Upper lobe of right lung (tissue), 1 donor: ENCODE results near the gene LDLRAD3. TPM values are rescaled to one million over a fixed set of nuclear protein-coding genes. Genes with fewer than 3 reads are reported as not detected.

Experiments used
- ATAC-seq: fragments of 200-7000 bp; cut with Tn5 transposase; one replicate; pipeline ENCODE4 v1.9.1; 2020; ENCODE audit warnings: mild to moderate bottlenecking, moderate library complexity
- DNase-seq: peaks from one replicate; pipeline ENCODE4 v3.0.0-alpha.2; 2020
- H3K27ac ChIP-seq: fragments of 200-600 bp; one replicate; pipeline ENCODE4 v1.8.0; 2022
- H3K27me3 ChIP-seq: fragments of 200-600 bp; one replicate; pipeline ENCODE4 v1.8.0; 2022; ENCODE audit warnings: mild to moderate bottlenecking
- H3K36me3 ChIP-seq: fragments of 200-600 bp; one replicate; pipeline ENCODE4 v1.8.0; 2022
- H3K4me1 ChIP-seq: fragments of 200-600 bp; one replicate; pipeline ENCODE4 v1.8.0; 2022
- H3K4me3 ChIP-seq: fragments of 200-600 bp; one replicate; pipeline ENCODE4 v1.8.0; 2022; ENCODE audit warnings: mild to moderate bottlenecking
- H3K9me3 ChIP-seq: fragments of 200-600 bp; one replicate; pipeline ENCODE4 v1.8.0; 2022
- CTCF ChIP-seq: fragments of 200-600 bp; IDR thresholded peaks from one replicate; pipeline ENCODE4 v1.8.0; 2022; ENCODE audit warnings: antibody characterized with exemption
- intact Hi-C: fragments of 100-400 bp; cut with DNase I; formaldehyde crosslinking; loops from one replicate; pipeline ENCODE4 v1.11.0; 2022
- total RNA-seq: library from RNA; stranded (reverse); fragmentation: NEBNext Ultra II Directional; extraction: Animal tissue kit (Norgen Biotek cat#: 25700); gene quantifications from one replicate; pipeline ENCODE4 v1.2.1, GENCODE V29; 2021
- donor health status: DM: no; HTN: yes; CAD: no; lungs with severe emphysema.

The LDLRAD3 gene
- total RNA-seq, 1 donor from 2014 or later, result 7.9 TPM

GRCh38 chr11:36126678-36127077, 182.8 kb downstream of the LDLRAD3 start:
- Histone ChIP-seq H3K27me3 (no peaks in the 10 kb centered on the region), H3K36me3 (no peaks in the 10 kb centered on the region), H3K4me3 (no peak overlapping the region), H3K27ac (no peak overlapping the region), H3K4me1 (no peaks in the 10 kb centered on the region), H3K9me3 (no peaks in the 10 kb centered on the region)
- ATAC-seq (no peak), DNase-seq (no peak)
- intact Hi-C loops, result no loop called here
- no peak for TF ChIP-seq CTCF

GRCh38 chr11:36127550-36127949, 183.7 kb downstream of the LDLRAD3 start:
- no peak for ATAC-seq

GRCh38 chr11:36129955-36130354, 186.1 kb downstream of the LDLRAD3 start:
- Histone ChIP-seq H3K27me3 (no peaks in the 10 kb centered on the region), H3K4me3 (no peak overlapping the region), H3K9me3 (no peaks in the 10 kb centered on the region), H3K36me3 (no peaks in the 10 kb centered on the region), H3K4me1 (no peaks in the 10 kb centered on the region), H3K27ac (no peak overlapping the region)
- TF ChIP-seq CTCF, result no peak
- ATAC-seq, result no peak
- no peak for DNase-seq
- intact Hi-C loops, result no loop called here

More at GRCh38 chr11:36127550-36127949, 183.7 kb downstream of the LDLRAD3 start:
- Histone ChIP-seq H3K4me3 (no peak overlapping the region), H3K27me3 (no peaks in the 10 kb centered on the region), H3K4me1 (no peaks in the 10 kb centered on the region), H3K27ac (no peak overlapping the region), H3K36me3 (no peaks in the 10 kb centered on the region), H3K9me3 (no peaks in the 10 kb centered on the region)
- intact Hi-C loops, result no loop called here
- DNase-seq, result no peak
- TF ChIP-seq CTCF, result no peak

GRCh38 chr11:36130401-36130800, 186.5 kb downstream of the LDLRAD3 start:
- DNase-seq, result no peak
- ATAC-seq, result no peak
- intact Hi-C loops, result no loop called here
- no peak overlapping the region for H3K27ac ChIP-seq
- H3K27me3 ChIP-seq, result no peaks in the 10 kb centered on the region
- H3K9me3 ChIP-seq, result no peaks in the 10 kb centered on the region
- H3K4me3 ChIP-seq, result no peak overlapping the region
- no peaks in the 10 kb centered on the region for H3K36me3 ChIP-seq
- no peaks in the 10 kb centered on the region for H3K4me1 ChIP-seq
- TF ChIP-seq CTCF, result no peak

- peak; percentile 69 for TF ChIP-seq CTCF
- Histone ChIP-seq H3K4me3 (no peak overlapping the region), H3K27me3 (no peaks in the 10 kb centered on the region), H3K4me1 (no peaks in the 10 kb centered on the region), H3K9me3 (no peaks in the 10 kb centered on the region), H3K36me3 (no peaks in the 10 kb centered on the region), H3K27ac (no peak overlapping the region)
- DNase-seq (no peak), ATAC-seq (peak; percentile 66)
- intact Hi-C loops, result no loop called here
Observed at GRCh38 chr11:36131721-36132397, 188.0 kb downstream of the LDLRAD3 start.

GRCh38 chr11:36132940-36133339, 189.1 kb downstream of the LDLRAD3 start:
- H3K36me3 ChIP-seq, result no peaks in the 10 kb centered on the region
- no peak for TF ChIP-seq CTCF
- H3K4me3 ChIP-seq, result no peak overlapping the region
- ATAC-seq (no peak), DNase-seq (no peak)
- intact Hi-C loops, result no loop called here
- no peaks in the 10 kb centered on the region for H3K4me1 ChIP-seq
- H3K27me3 ChIP-seq, result no peaks in the 10 kb centered on the region
- no peak overlapping the region for H3K27ac ChIP-seq
- H3K9me3 ChIP-seq, result no peaks in the 10 kb centered on the region
